HepG2 (cell line): Measurements from ENCODE around the gene ZNF512B. TPM values are rescaled to one million over a fixed set of nuclear protein-coding genes. Genes with fewer than 3 reads are reported as not detected.

ENCODE experiments used
- ELF1 ChIP-seq: sonication (generic); formaldehyde crosslinking; IDR thresholded peaks from 2 replicates; pipeline ENCODE4 v1.4.0; 2020; ENCODE audit warnings: missing genetic modification reagents
- FIP1L1 ChIP-seq: fragments of 200-400 bp; formaldehyde crosslinking; IDR thresholded peaks from 2 replicates; pipeline ENCODE4 v1.6.1; 2018; ENCODE audit warnings: low read depth, mild to moderate bottlenecking, low read length, moderate library complexity, borderline replicate concordance; ENCODE audit not compliant: insufficient read depth
- PAF1 ChIP-seq: IDR thresholded peaks from 2 replicates; pipeline ENCODE4 v1.6.1; 2016; ENCODE audit warnings: missing genetic modification reagents, missing compliant biosample characterization
- RNF2 ChIP-seq: fragments of 450-650 bp; conservative IDR thresholded peaks from 2 replicates; pipeline ENCODE4 v1.6.1; 2016; ENCODE audit warnings: low read depth
- TAF1 ChIP-seq: sonication (generic); formaldehyde crosslinking; IDR thresholded peaks from 2 replicates; pipeline ENCODE4 v1.4.0; 2020; ENCODE audit warnings: missing genetic modification reagents
- ZBTB1 ChIP-seq: sonication (generic); formaldehyde crosslinking; IDR thresholded peaks from 2 replicates; pipeline ENCODE4 v1.4.0; 2020; ENCODE audit warnings: missing genetic modification reagents, borderline replicate concordance
- ZBTB14 ChIP-seq: sonication (generic); formaldehyde crosslinking; IDR thresholded peaks from 2 replicates; pipeline ENCODE4 v1.4.0; 2020; ENCODE audit warnings: missing genetic modification reagents
- ZNF354B ChIP-seq: sonication (generic); formaldehyde crosslinking; IDR thresholded peaks from 2 replicates; pipeline ENCODE4 v1.8.0; 2022; ENCODE audit warnings: mild to moderate bottlenecking, missing genetic modification reagents
- polyA plus RNA-seq, 8 experiments: library from polyadenylated mRNA; depleted of rRNA in 3 of 8; stranded (reverse) in 7 of 8; unstranded in 1 of 8; fragments of >200 nt; fragmentation: Illumina TruSeq in 4 of 8; extraction: Trizol in 4 of 8; gene quantifications; 2 replicates each; pipeline versions ENCODE4 v1.2.1 to v1.2.3, GENCODE V29; 2011 to 2016; ENCODE audit warnings: low read depth in 4 of 8, missing spikeins in 1 of 8, mixed read lengths in 1 of 8; ENCODE audit not compliant: insufficient read depth in 1 of 8
- total RNA-seq, 5 experiments: library from RNA; depleted of rRNA; stranded (reverse); fragments of >200 nt; fragmentation: Illumina TruSeq; extraction: Trizol; gene quantifications; 2 replicates each; pipeline ENCODE4 v1.2.3, GENCODE V29; 2016; ENCODE audit warnings: low read depth in 1 of 5
- TF ChIP-seq, protein P1 (sequence below): sonication (generic); formaldehyde crosslinking; IDR thresholded peaks from 2 replicates; pipeline ENCODE4 v1.8.0; 2022; ENCODE audit warnings: missing genetic modification reagents, mild to moderate bottlenecking, moderate library complexity, borderline replicate concordance
- TF ChIP-seq, protein P2 (sequence below): IDR thresholded peaks from 2 replicates; pipeline ENCODE4 v1.6.1; 2016
- TF ChIP-seq, protein P3 (sequence below): sonication (generic); formaldehyde crosslinking; IDR thresholded peaks from 2 replicates; pipeline ENCODE4 v1.8.0; 2022; ENCODE audit warnings: mild to moderate bottlenecking, missing genetic modification reagents, moderate library complexity
- TF ChIP-seq, protein P4 (sequence below): sonication (generic); formaldehyde crosslinking; IDR thresholded peaks from 2 replicates; pipeline ENCODE4 v1.4.0; 2020; ENCODE audit warnings: low read depth, mild to moderate bottlenecking, missing genetic modification reagents
- TF ChIP-seq, protein P5 (sequence below): sonication (generic); formaldehyde crosslinking; conservative IDR thresholded peaks from 2 replicates; pipeline ENCODE4 v1.4.0; 2020; ENCODE audit warnings: missing genetic modification reagents
- TF ChIP-seq, protein P6 (sequence below): sonication (generic); formaldehyde crosslinking; IDR thresholded peaks from 2 replicates; pipeline ENCODE4 v1.5.0; 2020; ENCODE audit warnings: mild to moderate bottlenecking, missing genetic modification reagents

ZNF512B gene
- total and polyA plus RNA-seq, 2 of the 13 experiments (the other 11 are each of a cell fraction or from before 2014, with no cell fraction given), result 11.5 to 30.6 TPM

GRCh38 chr20:63978319-63979228 lies 8.8 kb upstream of the ZNF512B start (continued):
- TF ChIP-seq, protein P1, sequence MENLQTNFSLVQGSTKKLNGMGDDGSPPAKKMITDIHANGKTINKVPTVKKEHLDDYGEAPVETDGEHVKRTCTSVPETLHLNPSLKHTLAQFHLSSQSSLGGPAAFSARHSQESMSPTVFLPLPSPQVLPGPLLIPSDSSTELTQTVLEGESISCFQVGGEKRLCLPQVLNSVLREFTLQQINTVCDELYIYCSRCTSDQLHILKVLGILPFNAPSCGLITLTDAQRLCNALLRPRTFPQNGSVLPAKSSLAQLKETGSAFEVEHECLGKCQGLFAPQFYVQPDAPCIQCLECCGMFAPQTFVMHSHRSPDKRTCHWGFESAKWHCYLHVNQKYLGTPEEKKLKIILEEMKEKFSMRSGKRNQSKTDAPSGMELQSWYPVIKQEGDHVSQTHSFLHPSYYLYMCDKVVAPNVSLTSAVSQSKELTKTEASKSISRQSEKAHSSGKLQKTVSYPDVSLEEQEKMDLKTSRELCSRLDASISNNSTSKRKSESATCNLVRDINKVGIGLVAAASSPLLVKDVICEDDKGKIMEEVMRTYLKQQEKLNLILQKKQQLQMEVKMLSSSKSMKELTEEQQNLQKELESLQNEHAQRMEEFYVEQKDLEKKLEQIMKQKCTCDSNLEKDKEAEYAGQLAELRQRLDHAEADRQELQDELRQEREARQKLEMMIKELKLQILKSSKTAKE (CRISPR knock-in tag), result no peak
- peak; percentile 85; the same call in 1 of the 2 replicates for TF ChIP-seq ZBTB1
- no peak for TF ChIP-seq PAF1
- TF ChIP-seq, protein P2, sequence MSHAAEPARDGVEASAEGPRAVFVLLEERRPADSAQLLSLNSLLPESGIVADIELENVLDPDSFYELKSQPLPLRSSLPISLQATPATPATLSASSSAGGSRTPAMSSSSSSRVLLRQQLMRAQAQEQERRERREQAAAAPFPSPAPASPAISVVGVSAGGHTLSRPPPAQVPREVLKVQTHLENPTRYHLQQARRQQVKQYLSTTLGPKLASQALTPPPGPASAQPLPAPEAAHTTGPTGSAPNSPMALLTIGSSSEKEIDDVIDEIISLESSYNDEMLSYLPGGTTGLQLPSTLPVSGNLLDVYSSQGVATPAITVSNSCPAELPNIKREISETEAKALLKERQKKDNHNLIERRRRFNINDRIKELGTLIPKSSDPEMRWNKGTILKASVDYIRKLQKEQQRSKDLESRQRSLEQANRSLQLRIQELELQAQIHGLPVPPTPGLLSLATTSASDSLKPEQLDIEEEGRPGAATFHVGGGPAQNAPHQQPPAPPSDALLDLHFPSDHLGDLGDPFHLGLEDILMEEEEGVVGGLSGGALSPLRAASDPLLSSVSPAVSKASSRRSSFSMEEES (CRISPR knock-in tag), result peak; percentile 78
- no peak for TF ChIP-seq ZNF354B
- TF ChIP-seq, protein P3, sequence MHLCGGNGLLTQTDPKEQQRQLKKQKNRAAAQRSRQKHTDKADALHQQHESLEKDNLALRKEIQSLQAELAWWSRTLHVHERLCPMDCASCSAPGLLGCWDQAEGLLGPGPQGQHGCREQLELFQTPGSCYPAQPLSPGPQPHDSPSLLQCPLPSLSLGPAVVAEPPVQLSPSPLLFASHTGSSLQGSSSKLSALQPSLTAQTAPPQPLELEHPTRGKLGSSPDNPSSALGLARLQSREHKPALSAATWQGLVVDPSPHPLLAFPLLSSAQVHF, result peak; percentile 92
- peak; percentile 79 for TF ChIP-seq ZBTB14 (CRISPR knock-in tag)
- TF ChIP-seq, protein P4, sequence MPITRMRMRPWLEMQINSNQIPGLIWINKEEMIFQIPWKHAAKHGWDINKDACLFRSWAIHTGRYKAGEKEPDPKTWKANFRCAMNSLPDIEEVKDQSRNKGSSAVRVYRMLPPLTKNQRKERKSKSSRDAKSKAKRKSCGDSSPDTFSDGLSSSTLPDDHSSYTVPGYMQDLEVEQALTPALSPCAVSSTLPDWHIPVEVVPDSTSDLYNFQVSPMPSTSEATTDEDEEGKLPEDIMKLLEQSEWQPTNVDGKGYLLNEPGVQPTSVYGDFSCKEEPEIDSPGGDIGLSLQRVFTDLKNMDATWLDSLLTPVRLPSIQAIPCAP (CRISPR knock-in tag), result no peak
- TF ChIP-seq, protein P5, sequence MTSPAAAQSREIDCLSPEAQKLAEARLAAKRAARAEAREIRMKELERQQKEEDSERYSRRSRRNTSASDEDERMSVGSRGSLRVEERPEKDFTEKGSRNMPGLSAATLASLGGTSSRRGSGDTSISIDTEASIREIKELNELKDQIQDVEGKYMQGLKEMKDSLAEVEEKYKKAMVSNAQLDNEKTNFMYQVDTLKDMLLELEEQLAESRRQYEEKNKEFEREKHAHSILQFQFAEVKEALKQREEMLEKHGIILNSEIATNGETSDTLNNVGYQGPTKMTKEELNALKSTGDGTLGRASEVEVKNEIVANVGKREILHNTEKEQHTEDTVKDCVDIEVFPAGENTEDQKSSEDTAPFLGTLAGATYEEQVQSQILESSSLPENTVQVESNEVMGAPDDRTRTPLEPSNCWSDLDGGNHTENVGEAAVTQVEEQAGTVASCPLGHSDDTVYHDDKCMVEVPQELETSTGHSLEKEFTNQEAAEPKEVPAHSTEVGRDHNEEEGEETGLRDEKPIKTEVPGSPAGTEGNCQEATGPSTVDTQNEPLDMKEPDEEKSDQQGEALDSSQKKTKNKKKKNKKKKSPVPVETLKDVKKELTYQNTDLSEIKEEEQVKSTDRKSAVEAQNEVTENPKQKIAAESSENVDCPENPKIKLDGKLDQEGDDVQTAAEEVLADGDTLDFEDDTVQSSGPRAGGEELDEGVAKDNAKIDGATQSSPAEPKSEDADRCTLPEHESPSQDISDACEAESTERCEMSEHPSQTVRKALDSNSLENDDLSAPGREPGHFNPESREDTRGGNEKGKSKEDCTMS (CRISPR knock-in tag), result no peak
- TF ChIP-seq RNF2, result 0 out of 2 replicates have a peak, but pooled peaks have one; percentile 44
- TF ChIP-seq FIP1L1, result no peak; the same call in 1 of the 2 replicates
- peak; percentile 80 for TF ChIP-seq TAF1 (CRISPR knock-in tag)
- TF ChIP-seq, protein P6, sequence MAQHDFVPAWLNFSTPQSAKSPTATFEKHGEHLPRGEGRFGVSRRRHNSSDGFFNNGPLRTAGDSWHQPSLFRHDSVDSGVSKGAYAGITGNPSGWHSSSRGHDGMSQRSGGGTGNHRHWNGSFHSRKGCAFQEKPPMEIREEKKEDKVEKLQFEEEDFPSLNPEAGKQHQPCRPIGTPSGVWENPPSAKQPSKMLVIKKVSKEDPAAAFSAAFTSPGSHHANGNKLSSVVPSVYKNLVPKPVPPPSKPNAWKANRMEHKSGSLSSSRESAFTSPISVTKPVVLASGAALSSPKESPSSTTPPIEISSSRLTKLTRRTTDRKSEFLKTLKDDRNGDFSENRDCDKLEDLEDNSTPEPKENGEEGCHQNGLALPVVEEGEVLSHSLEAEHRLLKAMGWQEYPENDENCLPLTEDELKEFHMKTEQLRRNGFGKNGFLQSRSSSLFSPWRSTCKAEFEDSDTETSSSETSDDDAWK (CRISPR knock-in tag), result no peak
- peak; percentile 86 for TF ChIP-seq ELF1 (CRISPR knock-in tag)
